Right lobe of liver (tissue), 4 donors: Measurements from ENCODE around the gene HIGD1A.

Experiments
- CTCF ChIP-seq, 4 donors: fragments of 200-600 bp in 3 of 4; fragments of 450-650 bp in 1 of 4; IDR thresholded peaks; one replicate each; pipeline versions ENCODE4 v1.5.1 to v1.8.0; 2016 to 2022; ENCODE audit warnings: antibody characterized with exemption in 4 of 4, mild to moderate bottlenecking in 2 of 4
- POLR2A ChIP-seq: fragments of 450-650 bp; IDR thresholded peaks from one replicate; pipeline ENCODE4 v1.6.1; 2017; ENCODE audit warnings: antibody characterized with exemption, mild to moderate bottlenecking
- donor health status: DM: no; HTN: no; CAD: no.
- donor health status: DM: no; HTN: no; CAD: no.
- donor health status: DM: no; HTN: yes; CAD: no.

GRCh38 chr3:42763021-42763420 lies 41.3 kb downstream of the HIGD1A start:
- no peak for TF ChIP-seq CTCF (IDR thresholded peaks at IDR 0.05)
- TF ChIP-seq POLR2A, result no peak
